HG03280 (cell line): Measurements from ENCODE around the gene FAM53B.
"Not testable (repeated sequence)": the region's sequence is repeated elsewhere in the genome, so short reads cannot be mapped to it uniquely, and the experiment has no call there.

Experiments used
- ATAC-seq: cut with Tn5 transposase; IDR thresholded peaks from one replicate; pipeline ENCODE4 v1.9.1; 2021; ENCODE audit warnings: mild to moderate bottlenecking, moderate library complexity; ENCODE audit not compliant: unreplicated experiment

The FAM53B gene

GRCh38 chr10:124744102-124745050 lies at the start of gene FAM53B:
Gene FAM53B, minus strand, starts transcription at chr10:124744378. Its CDS starts 37,665 bp downstream, at chr10:124706713.
- ATAC-seq, result peak; percentile 75

- no peak for ATAC-seq
These were observed 48.8 kb upstream of the FAM53B start for GRCh38 chr10:124792998-124793352.

- ATAC-seq, result peak; percentile 94
These were observed 47.6 kb upstream of the FAM53B start, which contains the start of gene EEF1AKMT2 for GRCh38 chr10:124791547-124792348. Gene EEF1AKMT2, minus strand, starts transcription at chr10:124791887. Its CDS starts 54 bp downstream, at chr10:124791833.

- not testable (repeated sequence) for ATAC-seq
These were observed 38.7 kb upstream of the FAM53B start for GRCh38 chr10:124782900-124783299.

- no peak for ATAC-seq
These were observed 24.6 kb upstream of the FAM53B start for GRCh38 chr10:124768791-124769190.

GRCh38 chr10:124765256-124765655 lies 21.1 kb upstream of the FAM53B start:
- ATAC-seq, result no peak

- ATAC-seq, result no peak
These were observed 19.1 kb upstream of the FAM53B start for GRCh38 chr10:124763267-124763666.

GRCh38 chr10:124762281-124762680 lies 18.1 kb upstream of the FAM53B start:
- ATAC-seq, result no peak

GRCh38 chr10:124756156-124756903 lies 12.2 kb upstream of the FAM53B start:
- no peak for ATAC-seq

- ATAC-seq, result no peak
These were observed 11.4 kb upstream of the FAM53B start for GRCh38 chr10:124755581-124755980.

GRCh38 chr10:124754227-124754626 lies 10.0 kb upstream of the FAM53B start:
- no peak for ATAC-seq

GRCh38 chr10:124748953-124749645 lies 4.9 kb upstream of the FAM53B start:
- ATAC-seq, result no peak

GRCh38 chr10:124748166-124748565 lies 4.0 kb upstream of the FAM53B start:
- no peak for ATAC-seq

GRCh38 chr10:124747745-124748144 lies 3.6 kb upstream of the FAM53B start:
- ATAC-seq, result no peak

GRCh38 chr10:124746992-124747391 lies 2.8 kb upstream of the FAM53B start:
- no peak for ATAC-seq

GRCh38 chr10:124746447-124746846 lies 2.3 kb upstream of the FAM53B start:
- ATAC-seq, result not testable (repeated sequence)

- no peak for ATAC-seq
These were observed 1.5 kb upstream of the FAM53B start for GRCh38 chr10:124745673-124746072.

GRCh38 chr10:124745252-124745651 lies 1.1 kb upstream of the FAM53B start:
- no peak for ATAC-seq

GRCh38 chr10:124743191-124744101 lies 732 bp downstream of the FAM53B start:
- peak; percentile 30 for ATAC-seq
